ENCODE results near the gene RPS15A.
"Not testable (repeated sequence)": the region's sequence is repeated elsewhere in the genome, so short reads cannot be mapped to it uniquely, and the experiment has no call there.

RPS15A gene

DNA sequence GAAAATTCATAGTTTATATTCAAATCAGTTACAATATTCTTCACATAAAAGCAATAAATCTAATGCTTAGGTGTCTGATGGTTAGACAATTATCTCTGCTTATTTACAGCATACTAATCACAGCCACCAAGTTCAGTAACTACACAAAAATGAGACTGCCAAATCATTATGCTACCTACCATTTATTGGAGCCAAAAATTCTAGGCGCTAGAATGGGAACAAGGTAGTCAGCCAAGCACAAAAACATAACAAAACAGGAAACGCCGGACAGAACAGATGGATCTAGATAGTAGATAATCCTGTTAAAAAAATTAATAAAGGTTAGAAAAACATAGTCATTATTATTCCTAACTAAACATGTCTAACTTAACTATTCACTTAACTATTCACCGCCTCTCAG is 7.6 kb upstream of the RPS15A start:
- DNase-seq (ENCODE audit: low read depth, low spot score): no peak

- no peak for DNase-seq (ENCODE audit: low read depth, low spot score)
Measured at GRCh38 chr16:18796377-18796776, 6.2 kb upstream of the RPS15A start.

- no peak for DNase-seq (ENCODE audit: low read depth, low spot score)
Measured at GRCh38 chr16:18792836-18793433, 2.8 kb upstream of the RPS15A start.

- no peak for DNase-seq (ENCODE audit: low read depth, low spot score)
Measured at GRCh38 chr16:18789515-18789849, 652 bp downstream of the RPS15A start.

- DNase-seq (ENCODE audit: low read depth, low spot score): no peak
Measured at GRCh38 chr16:18788828-18789514, 1.2 kb downstream of the RPS15A start.

DNA sequence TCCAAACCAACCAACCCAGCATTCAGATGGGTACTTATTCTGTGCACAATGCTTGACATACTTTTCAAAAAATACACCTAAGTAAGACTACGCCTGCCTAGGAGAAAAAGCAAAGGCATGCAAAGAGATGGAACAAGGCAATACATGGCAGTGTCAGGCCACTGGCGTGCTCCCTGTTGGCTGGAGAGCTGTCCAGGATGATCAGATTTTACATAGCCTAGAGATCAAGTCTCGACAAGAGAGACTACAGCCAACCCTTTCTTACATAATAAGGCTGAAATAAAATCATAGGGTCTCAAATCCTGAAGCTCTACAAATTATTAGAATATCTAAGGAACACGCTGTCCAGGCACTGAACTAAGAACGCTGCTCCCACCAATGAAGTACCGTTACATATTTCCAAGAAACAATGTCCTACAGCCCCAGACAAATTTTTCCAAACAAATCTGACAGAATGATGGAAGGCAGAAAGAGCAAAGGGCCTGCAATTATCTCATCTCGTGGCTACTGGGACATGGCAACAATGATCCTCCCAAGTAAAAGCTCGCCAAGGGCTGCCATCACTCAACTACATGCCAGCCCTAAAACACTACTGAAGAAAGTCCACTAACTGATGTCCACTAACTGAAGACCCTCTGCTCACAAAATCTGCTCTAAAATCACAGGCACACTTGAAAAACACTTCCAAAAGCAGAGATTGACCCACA is 5.1 kb downstream of the RPS15A start:
- DNase-seq (ENCODE audit: low read depth, low spot score): no peak

DNA sequence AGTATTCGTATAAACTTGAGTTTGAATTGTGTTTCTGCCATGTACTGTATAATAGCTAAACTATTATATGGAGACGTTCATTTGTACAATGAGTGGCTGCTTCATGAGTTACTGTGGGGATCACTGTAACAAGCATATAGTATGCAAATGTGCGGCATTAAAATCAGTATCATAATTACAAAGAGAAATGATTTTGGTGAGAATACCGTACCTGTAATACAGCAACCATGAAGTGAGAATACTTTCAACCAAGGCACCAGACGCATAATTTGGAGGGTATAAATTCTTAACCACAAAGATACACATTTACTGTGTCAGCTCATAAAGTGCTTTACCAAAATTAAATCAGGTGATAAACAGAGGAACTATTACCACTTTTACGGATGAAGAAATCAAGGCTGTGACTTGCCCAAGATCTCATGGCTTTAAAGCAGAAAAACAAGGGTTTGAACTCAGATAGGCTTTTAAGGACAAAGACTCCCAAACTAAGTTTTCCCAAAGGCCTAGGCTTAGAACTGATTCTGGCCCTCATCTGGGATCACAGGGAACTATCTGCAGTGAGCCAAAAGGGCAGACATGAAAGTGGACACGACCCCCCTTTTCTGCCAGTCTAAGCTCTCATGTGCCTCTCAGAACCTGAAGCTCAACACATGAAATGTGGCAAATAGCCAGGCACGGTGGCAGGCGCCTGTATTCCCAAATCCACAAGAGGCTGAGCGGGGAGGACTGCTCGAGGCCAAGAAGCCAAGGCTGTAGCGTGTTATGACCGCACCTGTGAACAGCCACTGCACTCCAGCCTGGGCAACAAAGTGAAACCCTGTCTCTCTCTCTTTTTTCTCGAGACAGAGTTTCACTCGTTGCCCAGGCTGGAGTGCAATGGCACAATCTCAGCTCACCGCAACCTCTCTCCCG is 6.4 kb downstream of the RPS15A start:
- DNase-seq (ENCODE audit: low read depth, low spot score): no peak

- no peak for DNase-seq (ENCODE audit: low read depth, low spot score)
Measured at GRCh38 chr16:18782697-18783429, 7.3 kb downstream of the RPS15A start.

- not testable (repeated sequence) for DNase-seq (ENCODE audit: low read depth, low spot score)
Measured at GRCh38 chr16:18781232-18781631, 8.9 kb downstream of the RPS15A start.

- DNase-seq (ENCODE audit: low read depth, low spot score): not testable (repeated sequence)
Measured at GRCh38 chr16:18780460-18781026, 9.6 kb downstream of the RPS15A start.

GRCh38 chr16:18777664-18778063 is 12.5 kb downstream of the RPS15A start:
- DNase-seq (ENCODE audit: low read depth, low spot score): not testable (repeated sequence)

DNA sequence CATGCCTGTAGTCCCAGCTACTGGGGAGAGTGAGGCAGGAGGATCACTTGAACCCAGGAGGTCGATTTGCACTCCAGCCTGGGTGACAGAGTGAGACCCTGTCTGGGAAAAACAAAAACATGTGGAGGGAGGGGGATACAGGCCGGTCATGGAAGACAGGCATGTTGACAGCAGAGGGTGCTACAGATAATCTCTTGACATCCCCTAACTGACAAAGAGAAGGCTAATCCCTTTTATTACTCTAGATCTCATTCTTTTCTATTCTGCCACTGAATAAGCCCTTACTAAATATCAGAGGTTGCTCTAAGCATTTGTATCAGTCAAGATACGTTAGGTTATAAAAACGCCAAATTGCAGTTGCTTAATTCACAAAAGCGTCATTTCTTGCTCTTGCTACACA is 13.8 kb downstream of the RPS15A start:
- not testable (repeated sequence) for DNase-seq (ENCODE audit: low read depth, low spot score)

- DNase-seq (ENCODE audit: low read depth, low spot score): not testable (repeated sequence)
Measured at GRCh38 chr16:18774651-18775050, 15.5 kb downstream of the RPS15A start.

- not testable (repeated sequence) for DNase-seq (ENCODE audit: low read depth, low spot score)
Measured at GRCh38 chr16:18772171-18772570, 18.0 kb downstream of the RPS15A start.

- DNase-seq (ENCODE audit: low read depth, low spot score): not testable (repeated sequence)
Measured at GRCh38 chr16:18770336-18770962, 19.7 kb downstream of the RPS15A start.

DNA sequence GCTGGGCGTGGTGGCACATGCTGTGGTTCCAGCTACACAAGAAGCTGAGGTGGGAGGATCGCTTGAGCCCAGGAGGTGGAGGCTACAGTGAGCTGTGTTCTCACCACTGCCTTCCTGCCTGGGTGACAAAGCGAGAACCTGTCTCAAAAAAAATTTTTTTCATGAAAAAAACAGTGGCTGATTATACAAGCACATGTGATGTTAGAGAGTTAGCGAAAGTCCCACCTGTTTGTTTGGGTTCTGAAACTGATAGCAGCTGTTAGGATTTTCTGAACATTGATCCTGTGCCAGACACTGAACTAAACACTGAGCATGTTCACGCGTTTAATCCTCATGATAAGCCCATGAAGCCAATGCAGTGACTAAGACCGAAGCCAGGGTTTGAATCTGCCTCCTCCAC is 22.9 kb downstream of the RPS15A start:
- DNase-seq (ENCODE audit: low read depth, low spot score): not testable (repeated sequence)

- not testable (repeated sequence) for DNase-seq (ENCODE audit: low read depth, low spot score)
Measured at GRCh38 chr16:18762713-18763112, 27.4 kb downstream of the RPS15A start.

GRCh38 chr16:18759598-18760520 is 30.3 kb downstream of the RPS15A start:
- peak; percentile 20 for DNase-seq (ENCODE audit: low read depth, low spot score)

GRCh38 chr16:18757960-18758660 is 32.0 kb downstream of the RPS15A start:
- DNase-seq (ENCODE audit: low read depth, low spot score): not testable (repeated sequence)
